Trophoblast cell (in vitro differentiated cells and primary cell): Measurements from ENCODE around the gene PRKN.

Experiments
- DNase-seq, 2 donors: peaks; one replicate each; pipeline ENCODE4 v3.0.0-alpha.2; 2016
- H2AFZ ChIP-seq: 2 replicates; pipeline ENCODE4 v1.6.1; 2013; ENCODE audit warnings: low read length, moderate library complexity, mild to moderate bottlenecking; ENCODE audit not compliant: insufficient read depth, poor library complexity
- H2AK5ac ChIP-seq: 2 replicates; pipeline ENCODE4 v1.6.1; 2013; ENCODE audit warnings: mild to moderate bottlenecking, low read length
- H2BK120ac ChIP-seq: 2 replicates; pipeline ENCODE4 v1.6.1; 2013; ENCODE audit warnings: low read length, mild to moderate bottlenecking, moderate library complexity; ENCODE audit not compliant: insufficient read depth, poor library complexity
- H2BK12ac ChIP-seq: 2 replicates; pipeline ENCODE4 v1.6.1; 2013; ENCODE audit warnings: mild to moderate bottlenecking, low read length, moderate library complexity
- H2BK5ac ChIP-seq: 2 replicates; pipeline ENCODE4 v1.6.1; 2013; ENCODE audit warnings: low read length, low read depth, moderate library complexity, mild to moderate bottlenecking; ENCODE audit not compliant: poor library complexity
- H3K14ac ChIP-seq: 2 replicates; pipeline ENCODE4 v1.6.1; 2013; ENCODE audit warnings: mild to moderate bottlenecking, low read length
- H3K18ac ChIP-seq: 2 replicates; pipeline ENCODE4 v1.6.1; 2013; ENCODE audit warnings: mild to moderate bottlenecking, low read length
- H3K23ac ChIP-seq: 2 replicates; pipeline ENCODE4 v1.6.1; 2013; ENCODE audit warnings: low read length
- H3K27ac ChIP-seq: 2 replicates; pipeline ENCODE4 v1.5.1; 2013; ENCODE audit warnings: low read depth, mild to moderate bottlenecking, inconsistent platforms, low read length, moderate library complexity
- H3K27me3 ChIP-seq: 2 replicates; pipeline ENCODE4 v1.6.1; 2013; ENCODE audit warnings: inconsistent platforms, mild to moderate bottlenecking, low read length, moderate library complexity; ENCODE audit not compliant: insufficient read depth
- H3K36me3 ChIP-seq, 2 experiments: 1 replicate in 1 of 2; 2 replicates in 1 of 2; pipeline ENCODE4 v1.6.1; 2013; ENCODE audit warnings: low read length in 2 of 2, mild to moderate bottlenecking in 2 of 2, moderate library complexity in 1 of 2; ENCODE audit not compliant: insufficient read depth in 2 of 2, control insufficient read depth in 1 of 2
- H3K4ac ChIP-seq: 2 replicates; pipeline ENCODE4 v1.6.1; 2013; ENCODE audit warnings: low read depth, mild to moderate bottlenecking, low read length, moderate library complexity
- H3K4me1 ChIP-seq, 2 experiments: 1 replicate in 1 of 2; 2 replicates in 1 of 2; pipeline ENCODE4 v1.6.1; 2013; ENCODE audit warnings: low read length in 2 of 2, mild to moderate bottlenecking in 2 of 2, moderate library complexity in 1 of 2; ENCODE audit not compliant: insufficient read depth in 2 of 2, control insufficient read depth in 1 of 2
- H3K4me2 ChIP-seq: 2 replicates; pipeline ENCODE4 v1.6.1; 2013; ENCODE audit warnings: inconsistent platforms, mild to moderate bottlenecking, low read length, moderate library complexity
- H3K4me3 ChIP-seq: 2 replicates; pipeline ENCODE4 v1.5.1; 2013; ENCODE audit warnings: mild to moderate bottlenecking, low read depth, low read length, inconsistent platforms
- H3K79me1 ChIP-seq: one replicate; pipeline ENCODE4 v1.6.1; 2013; ENCODE audit warnings: low read length
- H3K79me2 ChIP-seq: 2 replicates; pipeline ENCODE4 v1.6.1; 2013; ENCODE audit warnings: low read length, mild to moderate bottlenecking; ENCODE audit not compliant: control insufficient read depth, insufficient read depth, poor library complexity
- H3K9ac ChIP-seq: 2 replicates; pipeline ENCODE4 v1.6.1; 2013; ENCODE audit warnings: mild to moderate bottlenecking, low read length
- H3K9me3 ChIP-seq: 2 replicates; pipeline ENCODE4 v1.6.1; 2013; ENCODE audit warnings: low read depth, mild to moderate bottlenecking, control low read depth, inconsistent platforms, low read length; ENCODE audit not compliant: insufficient read depth
- H4K12ac ChIP-seq: 2 replicates; pipeline ENCODE4 v1.6.1; 2013; ENCODE audit warnings: low read depth, mild to moderate bottlenecking, low read length, moderate library complexity
- H4K8ac ChIP-seq: 2 replicates; pipeline ENCODE4 v1.6.1; 2013; ENCODE audit warnings: low read depth, mild to moderate bottlenecking, low read length, moderate library complexity
- H4K91ac ChIP-seq: one replicate; pipeline ENCODE4 v1.6.1; 2013; ENCODE audit warnings: low read depth, mild to moderate bottlenecking, low read length, moderate library complexity
- WGBS: extraction: QIAGEN DNeasy Blood & Tissue Kit; methylation state at CpG from one replicate; pipeline ENCODE4 v1.1.7; 2013; ENCODE audit warnings: missing lambda C conversion rate; ENCODE audit not compliant: insufficient read length, insufficient coverage; ENCODE audit errors: extremely low coverage; 5-methylcytosine and 5-hydroxymethylcytosine counted together

The PRKN gene

DNA sequence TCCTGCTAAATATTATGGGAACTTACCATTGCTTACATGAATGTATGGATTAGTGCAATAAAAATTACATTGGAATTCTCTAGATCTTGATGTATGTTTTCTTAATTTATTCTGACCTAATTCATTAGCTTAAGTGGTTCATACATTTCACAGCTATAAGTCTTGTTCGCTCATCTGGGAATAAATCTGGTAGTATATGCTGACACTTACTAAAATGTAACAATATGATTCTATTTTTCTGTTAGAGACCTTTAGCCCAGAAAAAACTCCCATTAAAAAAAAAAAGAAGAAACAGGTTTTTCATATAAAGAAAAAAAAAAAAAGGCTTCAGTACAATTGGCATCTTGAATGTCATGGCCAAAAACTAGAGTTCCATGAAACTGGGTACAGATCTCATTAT is 1059.6 kb downstream of the PRKN start:
- no peaks in the 10 kb centered on the region for H3K27me3 ChIP-seq
- no peak overlapping the region for H3K4me2 ChIP-seq
- no peaks in the 10 kb centered on the region for H3K79me1 ChIP-seq
- H3K4ac ChIP-seq, result no peak overlapping the region
- H3K79me2 ChIP-seq, result no peaks in the 10 kb centered on the region
- H3K4me3 ChIP-seq, result no peak overlapping the region
- H3K9me3 ChIP-seq, result peaks cover 4% of the 10 kb centered on the region
- H3K14ac ChIP-seq, result no peak overlapping the region
- H2BK5ac ChIP-seq, result no peak overlapping the region
- no peak overlapping the region for H4K12ac ChIP-seq
- H2BK120ac ChIP-seq, result no peak overlapping the region
- no CpG with 5 or more reads among the region's 1 CpG for WGBS
- no peak overlapping the region for H3K9ac ChIP-seq
- no peaks in the 10 kb centered on the region for H3K4me1 ChIP-seq
- H2AFZ ChIP-seq, result no peak overlapping the region
- no peak overlapping the region for H3K18ac ChIP-seq
- no peak overlapping the region for H4K8ac ChIP-seq
- H2AK5ac ChIP-seq, result no peak overlapping the region
- no peak overlapping the region for H2BK12ac ChIP-seq
- H3K27ac ChIP-seq, result no peak overlapping the region
- H3K23ac ChIP-seq, result no peak overlapping the region
- no peak for DNase-seq
- no peak overlapping the region for H4K91ac ChIP-seq
- no peaks in the 10 kb centered on the region for H3K36me3 ChIP-seq

DNA sequence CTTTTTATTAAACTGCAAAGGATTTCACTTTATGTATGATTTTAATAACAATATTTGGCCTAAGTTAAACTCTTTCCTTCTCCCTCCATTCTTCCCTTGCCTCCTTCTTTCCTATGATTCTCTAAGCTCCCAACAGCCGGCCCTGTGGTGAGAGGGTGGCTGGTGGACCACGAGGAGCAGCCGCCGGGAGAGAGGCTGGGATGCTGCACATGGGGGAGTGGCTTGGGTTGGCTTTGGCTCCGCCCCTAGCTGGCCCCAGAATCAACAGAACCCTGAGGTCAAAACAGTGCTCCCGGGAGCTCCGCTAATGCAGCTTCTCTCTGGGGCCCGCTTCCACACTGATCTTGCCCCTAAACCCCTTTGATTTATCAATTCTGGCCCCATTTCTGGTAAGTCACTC is 1063.9 kb downstream of the PRKN start:
- H3K27me3 ChIP-seq, result no peaks in the 10 kb centered on the region
- no peak overlapping the region for H3K14ac ChIP-seq
- no peak overlapping the region for H4K91ac ChIP-seq
- no peak overlapping the region for H3K9ac ChIP-seq
- no peaks in the 10 kb centered on the region for H3K79me1 ChIP-seq
- H3K4me1 ChIP-seq, result no peaks in the 10 kb centered on the region
- H2BK120ac ChIP-seq, result no peak overlapping the region
- no peak overlapping the region for H3K4ac ChIP-seq
- no peak overlapping the region for H3K23ac ChIP-seq
- no peak overlapping the region for H4K8ac ChIP-seq
- no peaks in the 10 kb centered on the region for H3K36me3 ChIP-seq
- peaks cover 7% of the 10 kb centered on the region for H3K9me3 ChIP-seq
- no peak overlapping the region for H3K4me2 ChIP-seq
- H4K12ac ChIP-seq, result no peak overlapping the region
- H2AK5ac ChIP-seq, result no peak overlapping the region
- H3K79me2 ChIP-seq, result no peaks in the 10 kb centered on the region
- DNase-seq, result no peak
- H3K27ac ChIP-seq, result no peak overlapping the region
- no CpG with 5 or more reads among the region's 8 CpGs for WGBS
- no peak overlapping the region for H2BK12ac ChIP-seq
- H2BK5ac ChIP-seq, result no peak overlapping the region
- H2AFZ ChIP-seq, result no peak overlapping the region
- no peak overlapping the region for H3K4me3 ChIP-seq
- H3K18ac ChIP-seq, result no peak overlapping the region

DNA sequence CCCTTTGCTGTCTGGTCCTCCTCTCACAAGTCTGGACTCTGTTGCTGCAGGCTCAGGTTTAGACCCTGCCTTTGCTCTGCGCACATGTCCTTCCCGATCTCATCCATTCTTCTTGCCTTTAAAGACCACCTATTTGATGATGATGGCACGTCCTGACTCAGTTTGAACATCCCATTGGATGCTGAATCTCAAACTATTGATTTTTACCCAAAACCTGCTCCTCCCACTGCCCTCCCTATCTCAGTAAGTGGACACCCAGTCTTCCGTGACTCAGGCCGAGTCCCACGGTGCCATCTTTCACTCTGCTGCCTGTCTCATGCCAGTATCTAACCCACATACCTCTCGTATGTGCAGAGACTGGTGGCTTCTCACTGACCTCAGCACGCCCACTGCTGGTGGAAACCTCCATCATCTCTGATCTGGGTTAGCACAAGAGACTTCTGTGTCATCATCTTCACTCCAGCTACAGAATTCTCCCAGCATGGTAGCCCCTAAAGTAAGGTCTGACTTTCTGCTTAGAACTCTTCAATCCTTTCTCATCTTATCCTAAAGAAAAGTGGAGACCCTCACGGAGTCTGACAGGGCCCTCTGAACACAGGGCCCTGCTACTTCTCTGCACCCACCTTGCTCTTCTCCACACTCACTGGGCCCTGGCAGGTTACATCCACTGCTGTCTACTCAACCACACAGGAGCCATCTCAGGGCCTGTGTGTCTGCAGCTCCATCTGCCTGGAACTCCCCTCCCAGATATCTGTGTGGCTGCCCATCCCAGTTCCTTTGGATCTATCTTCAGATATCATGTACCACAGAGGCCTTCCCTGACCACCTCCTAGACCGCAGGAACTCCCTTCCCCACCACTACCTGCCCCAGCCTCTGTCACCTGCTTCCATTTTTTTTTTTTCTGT is 1066.6 kb downstream of the PRKN start:
- Histone ChIP-seq H2BK120ac (no peak overlapping the region), H3K27ac (no peak overlapping the region), H3K4ac (no peak overlapping the region), H3K36me3 (no peaks in the 10 kb centered on the region), H2BK12ac (no peak overlapping the region), H3K4me1 (no peaks in the 10 kb centered on the region), H3K18ac (no peak overlapping the region), H3K14ac (no peak overlapping the region), H2BK5ac (no peak overlapping the region), H3K27me3 (no peaks in the 10 kb centered on the region), H3K79me1 (no peaks in the 10 kb centered on the region), H3K9ac (no peak overlapping the region), H4K91ac (no peak overlapping the region), H3K4me2 (no peak overlapping the region), H4K12ac (no peak overlapping the region), H4K8ac (no peak overlapping the region), H3K23ac (no peak overlapping the region), H3K79me2 (no peaks in the 10 kb centered on the region), H2AK5ac (no peak overlapping the region), H2AFZ (no peak overlapping the region), H3K9me3 (peaks cover 7% of the 10 kb centered on the region), H3K4me3 (no peak overlapping the region)
- DNase-seq, result no peak
- WGBS, result no CpG with 5 or more reads among the region's 10 CpGs

DNA sequence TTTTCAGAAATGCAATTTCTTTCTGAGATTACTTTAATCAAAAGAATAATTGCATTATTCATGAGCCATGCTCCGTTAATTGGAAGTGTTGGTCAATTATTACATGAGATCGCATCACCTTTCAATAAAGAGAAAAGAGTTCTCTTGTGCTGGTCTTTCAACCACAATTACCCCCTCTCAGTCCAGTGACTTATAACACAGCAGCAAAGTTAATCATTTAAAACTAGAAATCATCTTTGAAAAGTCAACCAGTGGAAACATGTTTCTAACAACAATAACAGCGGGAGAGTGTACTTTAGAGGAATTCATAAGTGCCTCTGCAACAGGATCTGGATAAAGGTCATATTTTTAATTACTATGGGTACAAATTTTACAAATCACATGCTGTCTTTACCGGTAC is 1069.4 kb downstream of the PRKN start:
- no peak overlapping the region for H3K4ac ChIP-seq
- DNase-seq, result no peak
- no peak overlapping the region for H3K9ac ChIP-seq
- no peak overlapping the region for H3K14ac ChIP-seq
- WGBS, result no CpG with 5 or more reads among the region's 4 CpGs
- H4K8ac ChIP-seq, result no peak overlapping the region
- no peak overlapping the region for H3K4me3 ChIP-seq
- no peak overlapping the region for H2BK12ac ChIP-seq
- H2AK5ac ChIP-seq, result no peak overlapping the region
- H3K4me1 ChIP-seq, result no peaks in the 10 kb centered on the region
- H4K12ac ChIP-seq, result no peak overlapping the region
- no peak overlapping the region for H2BK120ac ChIP-seq
- H3K27me3 ChIP-seq, result no peaks in the 10 kb centered on the region
- H3K9me3 ChIP-seq, result peaks cover 6% of the 10 kb centered on the region
- H4K91ac ChIP-seq, result no peak overlapping the region
- H3K79me2 ChIP-seq, result no peaks in the 10 kb centered on the region
- no peak overlapping the region for H3K18ac ChIP-seq
- H2AFZ ChIP-seq, result no peak overlapping the region
- H3K36me3 ChIP-seq, result no peaks in the 10 kb centered on the region
- no peak overlapping the region for H3K4me2 ChIP-seq
- H3K79me1 ChIP-seq, result no peaks in the 10 kb centered on the region
- no peak overlapping the region for H3K27ac ChIP-seq
- no peak overlapping the region for H2BK5ac ChIP-seq
- no peak overlapping the region for H3K23ac ChIP-seq
